HepG2 (cell line): ENCODE data around the gene LANCL3. TPM values are rescaled to one million over a fixed set of nuclear protein-coding genes. Genes with fewer than 3 reads are reported as not detected.

Experiments
- ATAC-seq: fragments of 200-7000 bp; cut with Tn5 transposase; 3 replicates; pipeline ENCODE4 v1.9.1; 2020; ENCODE audit warnings: mild to moderate bottlenecking, moderate library complexity
- BruUV-seq: library from RNA; stranded (reverse); fragments of 400-500 nt; replicated peaks from 2 replicates; lab custom pipeline; 2021; lab: Mats Ljungman, UMichigan
- CTCF ChIA-PET: fragments of 300-600 bp; formaldehyde crosslinking; extraction: SDS; loops from one replicate; lab custom pipeline; 2021; ENCODE audit warnings: low total read pairs, inconsistent platforms, low intra/inter-chr PET ratio; lab: Yijun Ruan, JAX
- POLR2A ChIA-PET: fragments of 350-600 bp; sonication (Branson Sonifier 250); formaldehyde crosslinking; loops from one replicate; lab custom pipeline; 2020; ENCODE audit warnings: antibody characterized with exemption, inconsistent platforms; lab: Yijun Ruan, JAX
- DNase-seq: peaks from one replicate; pipeline ENCODE4 v3.0.0-alpha.2; 2015; ENCODE audit warnings: low spot score
- FAIRE-seq: peaks from 3 replicates; lab custom pipeline; 2011; peaks lifted over from hg19 to GRCh38; lab: Jason Lieb, UNC
- H2AFZ ChIP-seq: one replicate; pipeline ENCODE4 v1.6.1; 2011; ENCODE audit warnings: low read length, inconsistent platforms
- H3K27ac ChIP-seq: fragments of 300-600 bp; 3 replicates; pipeline ENCODE4 v1.8.0; 2011; ENCODE audit warnings: mixed run types, mild to moderate bottlenecking, mixed read lengths, low read length, inconsistent platforms; ENCODE audit not compliant: insufficient read depth; ENCODE audit errors: extremely low read length
- H3K27me3 ChIP-seq, 2 experiments: fragments of 200-600 bp in 1 of 2; 2 replicates in 1 of 2; 3 replicates in 1 of 2; pipeline versions ENCODE4 v1.6.0 to v1.8.0; 2011; ENCODE audit warnings: low read length in 2 of 2, mild to moderate bottlenecking in 2 of 2, moderate library complexity in 2 of 2, inconsistent platforms in 1 of 2; ENCODE audit not compliant: insufficient read depth in 2 of 2, control insufficient read depth in 1 of 2
- H3K36me3 ChIP-seq, 2 experiments: fragments of 200-600 bp in 1 of 2; replicated peaks in 1 of 2; 2 replicates in 1 of 2; 3 replicates in 1 of 2; pipeline versions ENCODE4 v1.5.1 to v1.8.0; 2011; ENCODE audit warnings: low read length in 2 of 2, inconsistent platforms in 1 of 2; ENCODE audit not compliant: insufficient read depth in 2 of 2, control insufficient read depth in 1 of 2
- H3K4me1 ChIP-seq: 2 replicates; pipeline ENCODE4 v1.5.1; 2012; ENCODE audit warnings: low read length, inconsistent platforms; ENCODE audit not compliant: insufficient read depth
- H3K4me2 ChIP-seq: 2 replicates; pipeline ENCODE4 v1.6.0; 2011; ENCODE audit warnings: low read depth, low read length, inconsistent platforms
- H3K4me3 ChIP-seq, 3 experiments: fragments of 200-600 bp in 1 of 3; sonication (generic), shearing (Covaris generic) in 1 of 3; replicated peaks in 1 of 3; 2 replicates each; pipeline ENCODE4 v1.5.1; 2011 to 2016; ENCODE audit warnings: low read length in 3 of 3, inconsistent platforms in 2 of 3, low read depth in 2 of 3, mild to moderate bottlenecking in 2 of 3, control low read depth in 1 of 3, mixed read lengths in 1 of 3; ENCODE audit not compliant: insufficient read depth in 1 of 3
- H3K79me2 ChIP-seq: one replicate; pipeline ENCODE4 v1.6.1; 2011; ENCODE audit warnings: low read length, inconsistent platforms; ENCODE audit not compliant: insufficient read depth
- H3K9ac ChIP-seq: 2 replicates; pipeline ENCODE4 v1.6.0; 2011; ENCODE audit warnings: mild to moderate bottlenecking, low read depth, low read length, inconsistent platforms; ENCODE audit not compliant: insufficient read depth
- H3K9me3 ChIP-seq: 2 replicates; pipeline ENCODE4 v1.5.1; 2012; ENCODE audit warnings: mild to moderate bottlenecking, low read length
- H4K20me1 ChIP-seq: 2 replicates; pipeline ENCODE4 v1.6.0; 2011; ENCODE audit warnings: inconsistent platforms, mild to moderate bottlenecking, low read length, moderate library complexity; ENCODE audit not compliant: insufficient read depth
- ATF7 ChIP-seq, 2 experiments: fragments of 450-650 bp in 1 of 2; sonication (generic) in 1 of 2; formaldehyde crosslinking in 1 of 2; IDR thresholded peaks; 2 replicates each; pipeline versions ENCODE4 v1.4.0 to v1.6.1; 2016 to 2020; ENCODE audit warnings: antibody characterized with exemption in 1 of 2, mild to moderate bottlenecking in 1 of 2, missing genetic modification reagents in 1 of 2
- FIP1L1 ChIP-seq: fragments of 200-400 bp; formaldehyde crosslinking; IDR thresholded peaks from 2 replicates; pipeline ENCODE4 v1.6.1; 2018; ENCODE audit warnings: low read depth, mild to moderate bottlenecking, low read length, moderate library complexity, borderline replicate concordance; ENCODE audit not compliant: insufficient read depth
- NCOR1 ChIP-seq: fragments of 200-600 bp; sonication (generic); IDR thresholded peaks from 2 replicates; pipeline ENCODE4 v1.7.0; 2017; ENCODE audit warnings: antibody characterized with exemption, low read length, borderline replicate concordance
- PLSCR1 ChIP-seq: sonication (generic); formaldehyde crosslinking; IDR thresholded peaks from 2 replicates; pipeline ENCODE4 v1.5.0; 2020; ENCODE audit warnings: missing genetic modification reagents, mild to moderate bottlenecking, borderline replicate concordance
- PRMT3 ChIP-seq: sonication (generic); formaldehyde crosslinking; IDR thresholded peaks from 2 replicates; pipeline ENCODE4 v1.8.1; 2022; ENCODE audit warnings: low read depth, mild to moderate bottlenecking, moderate library complexity, missing genetic modification reagents, borderline replicate concordance
- RBAK ChIP-seq: sonication (generic); formaldehyde crosslinking; IDR thresholded peaks from 2 replicates; pipeline ENCODE4 v1.5.1; 2020; ENCODE audit warnings: mild to moderate bottlenecking, missing genetic modification reagents
- TAF1 ChIP-seq: sonication (generic); formaldehyde crosslinking; IDR thresholded peaks from 2 replicates; pipeline ENCODE4 v1.4.0; 2020; ENCODE audit warnings: missing genetic modification reagents
- ZFP41 ChIP-seq: sonication (generic); formaldehyde crosslinking; IDR thresholded peaks from 2 replicates; pipeline ENCODE4 v1.4.0; 2020; ENCODE audit warnings: mild to moderate bottlenecking, missing genetic modification reagents, borderline replicate concordance
- ZIK1 ChIP-seq: sonication (generic); formaldehyde crosslinking; IDR thresholded peaks from 2 replicates; pipeline ENCODE4 v1.5.0; 2020; ENCODE audit warnings: mild to moderate bottlenecking, low read depth, missing genetic modification reagents, borderline replicate concordance
- ZKSCAN8 ChIP-seq: IDR thresholded peaks from 2 replicates; pipeline ENCODE4 v1.6.1; 2016; ENCODE audit warnings: borderline replicate concordance, missing genetic modification reagents, missing compliant biosample characterization
- ZNF34 ChIP-seq: sonication (generic); formaldehyde crosslinking; IDR thresholded peaks from 2 replicates; pipeline ENCODE4 v1.4.0; 2020; ENCODE audit warnings: mild to moderate bottlenecking, missing genetic modification reagents, borderline replicate concordance
- ZNF574 ChIP-seq: sonication (generic); formaldehyde crosslinking; IDR thresholded peaks from 2 replicates; pipeline ENCODE4 v1.4.0; 2020; ENCODE audit warnings: missing genetic modification reagents
- WGBS: methylation state at CpG from one replicate; pipeline ENCODE4 v1.1.6; 2017; ENCODE audit warnings: low lambda C conversion rate; 5-methylcytosine and 5-hydroxymethylcytosine counted together
- in situ Hi-C: cut with HindIII; loops from 2 replicates; pipeline ENCODE4 v1.10.0; 2017; ENCODE audit warnings: low pct_unique_long_range_greater_than_20kb; ENCODE audit not compliant: extremely low pct_ligation_motif_present
- intact Hi-C: fragments of 100-400 bp; cut with micrococcal nuclease; formaldehyde crosslinking; loops from one replicate; pipeline ENCODE4 v1.10.0; 2022; ENCODE audit not compliant: unreplicated experiment
- polyA plus RNA-seq, 8 experiments: library from polyadenylated mRNA; depleted of rRNA in 3 of 8; stranded (reverse) in 7 of 8; unstranded in 1 of 8; fragments of >200 nt; fragmentation: Illumina TruSeq in 4 of 8; extraction: Trizol in 4 of 8; gene quantifications; 2 replicates each; pipeline versions ENCODE4 v1.2.1 to v1.2.3, GENCODE V29; 2011 to 2016; ENCODE audit warnings: low read depth in 4 of 8, missing spikeins in 1 of 8, mixed read lengths in 1 of 8; ENCODE audit not compliant: insufficient read depth in 1 of 8
- total RNA-seq, 5 experiments: library from RNA; depleted of rRNA; stranded (reverse); fragments of >200 nt; fragmentation: Illumina TruSeq; extraction: Trizol; gene quantifications; 2 replicates each; pipeline ENCODE4 v1.2.3, GENCODE V29; 2016; ENCODE audit warnings: low read depth in 1 of 5

LANCL3 gene
- total and polyA plus RNA-seq, 2 of the 13 experiments (the other 11 are each of a cell fraction or from before 2014, with no cell fraction given): not detected

- Histone ChIP-seq H3K36me3 (no peaks in the 10 kb centered on the region), H3K9ac (no peak overlapping the region), H3K4me2 (no peak overlapping the region), H4K20me1 (no peaks in the 10 kb centered on the region), H3K4me1 (no peaks in the 10 kb centered on the region), H3K79me2 (no peaks in the 10 kb centered on the region), H3K27ac (no peak overlapping the region), H3K27me3 (no peaks in the 10 kb centered on the region), H3K9me3 (no peaks in the 10 kb centered on the region), H2AFZ (no peak overlapping the region), H3K4me3 (no peak overlapping the region)
- DNase-seq (no peak), ATAC-seq (no peak), FAIRE-seq (no peak)
- no TSS peak for BruUV-seq
- intact Hi-C loops: no loop called here
- WGBS: 0% methylated on average over 1 of the region's 1 CpG
- TF ChIP-seq ZNF34 (CRISPR knock-in tag): no peak
- TF ChIP-seq ZFP41 (CRISPR knock-in tag): no peak
- no peak for TF ChIP-seq PRMT3 (CRISPR knock-in tag)
- TF ChIP-seq ZIK1 (CRISPR knock-in tag): no peak
- no peak for TF ChIP-seq FIP1L1
- no peak for TF ChIP-seq RBAK (CRISPR knock-in tag)
- no peak for TF ChIP-seq TAF1 (CRISPR knock-in tag)
- TF ChIP-seq ZKSCAN8: no peak
- TF ChIP-seq NCOR1: no peak
- TF ChIP-seq ATF7 (IDR thresholded peaks at IDR 0.05): no peak
- TF ChIP-seq ATF7 (CRISPR knock-in tag; IDR thresholded peaks at IDR 0.05): no peak
- TF ChIP-seq PLSCR1 (CRISPR knock-in tag): no peak
- TF ChIP-seq ZNF574 (CRISPR knock-in tag): no peak
- in situ Hi-C loops: no loop called here
- POLR2A ChIA-PET: no interaction called here
- CTCF ChIA-PET: no interaction called here
Observed at GRCh38 chrX:37717708-37718107, 146.2 kb downstream of the LANCL3 start.
